GM10266 (cell line): ENCODE measurements around the gene GID8.

Experiments
- DNase-seq: peaks from one replicate; pipeline ENCODE4 v3.0.0; 2012; ENCODE audit errors: extremely low spot score
- TF ChIP-seq, protein P1 (sequence below): IDR thresholded peaks from 2 replicates; pipeline ENCODE4 v1.5.1; 2012; ENCODE audit warnings: mild to moderate bottlenecking, low read depth; ENCODE audit not compliant: control insufficient read depth, insufficient read depth; ENCODE audit errors: missing control alignments

Gene GID8

DNA sequence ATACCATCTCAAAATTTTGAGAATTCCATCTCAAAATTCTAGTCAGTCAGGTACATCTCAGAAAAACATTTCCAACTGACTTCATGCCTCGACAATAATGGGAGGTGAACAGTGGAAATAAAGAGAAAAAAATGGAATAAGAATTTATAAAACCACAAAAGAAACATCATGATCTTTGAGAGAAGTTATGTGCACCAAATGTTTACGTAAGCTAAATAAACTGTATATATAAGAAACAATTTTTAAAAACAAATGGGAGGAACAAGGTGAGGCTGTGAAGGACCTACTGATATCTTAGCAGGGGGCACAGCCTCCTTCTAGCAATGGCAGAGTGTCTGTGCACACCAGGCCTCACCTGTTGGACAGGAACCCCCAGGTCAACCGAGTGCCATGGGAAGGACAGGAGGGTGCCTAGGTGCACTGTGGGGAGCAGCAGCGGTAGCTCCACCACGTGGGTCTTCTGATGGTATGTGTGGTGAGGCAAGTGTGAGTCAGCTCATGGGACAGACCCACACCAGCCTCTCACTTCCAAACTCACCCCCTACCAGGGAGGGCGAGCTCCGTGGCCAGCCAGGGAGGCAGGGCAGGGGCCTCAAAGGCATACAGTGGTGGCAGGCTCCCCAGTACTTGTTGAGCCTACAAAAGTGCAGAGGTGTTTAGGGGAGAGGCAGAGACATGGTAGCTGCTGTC, 34.9 kb upstream of the GID8 start:
- no peak for DNase-seq
- TF ChIP-seq, protein P1, sequence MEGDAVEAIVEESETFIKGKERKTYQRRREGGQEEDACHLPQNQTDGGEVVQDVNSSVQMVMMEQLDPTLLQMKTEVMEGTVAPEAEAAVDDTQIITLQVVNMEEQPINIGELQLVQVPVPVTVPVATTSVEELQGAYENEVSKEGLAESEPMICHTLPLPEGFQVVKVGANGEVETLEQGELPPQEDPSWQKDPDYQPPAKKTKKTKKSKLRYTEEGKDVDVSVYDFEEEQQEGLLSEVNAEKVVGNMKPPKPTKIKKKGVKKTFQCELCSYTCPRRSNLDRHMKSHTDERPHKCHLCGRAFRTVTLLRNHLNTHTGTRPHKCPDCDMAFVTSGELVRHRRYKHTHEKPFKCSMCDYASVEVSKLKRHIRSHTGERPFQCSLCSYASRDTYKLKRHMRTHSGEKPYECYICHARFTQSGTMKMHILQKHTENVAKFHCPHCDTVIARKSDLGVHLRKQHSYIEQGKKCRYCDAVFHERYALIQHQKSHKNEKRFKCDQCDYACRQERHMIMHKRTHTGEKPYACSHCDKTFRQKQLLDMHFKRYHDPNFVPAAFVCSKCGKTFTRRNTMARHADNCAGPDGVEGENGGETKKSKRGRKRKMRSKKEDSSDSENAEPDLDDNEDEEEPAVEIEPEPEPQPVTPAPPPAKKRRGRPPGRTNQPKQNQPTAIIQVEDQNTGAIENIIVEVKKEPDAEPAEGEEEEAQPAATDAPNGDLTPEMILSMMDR: no peak

DNA sequence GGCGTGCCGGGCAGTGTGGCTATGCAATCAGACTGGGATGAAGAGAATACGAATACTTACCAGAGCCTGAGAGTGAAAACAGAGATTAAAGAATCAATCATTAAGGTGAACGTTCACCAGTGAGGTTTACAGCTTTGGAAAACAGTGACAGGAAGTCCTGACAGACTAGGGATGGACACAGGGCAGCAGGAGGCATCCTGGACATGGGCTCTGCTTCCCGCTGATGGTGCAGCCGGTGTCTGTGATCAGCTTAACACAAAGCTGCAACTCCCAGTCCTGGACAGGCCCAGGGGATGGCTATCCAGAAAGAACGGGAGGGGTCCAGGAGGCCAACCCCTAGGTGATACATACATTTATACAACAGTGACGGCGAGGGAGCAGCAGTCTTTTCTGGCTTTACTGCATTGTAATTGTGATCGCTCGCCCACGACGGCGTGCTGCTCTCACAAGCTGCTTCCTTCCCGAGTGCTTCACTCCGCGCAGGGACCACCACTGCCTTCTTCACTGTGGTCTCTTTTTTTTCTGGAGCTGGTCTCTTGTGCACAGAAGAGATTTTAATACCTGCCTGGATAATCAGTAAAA, 32.3 kb upstream of the GID8 start:
- no peak for DNase-seq
- TF ChIP-seq, protein P1: no peak

GRCh38 chr20:62906209-62906608, 31.7 kb upstream of the GID8 start:
- TF ChIP-seq, protein P1: no peak
- DNase-seq: no peak

GRCh38 chr20:62906647-62907375, 31.1 kb upstream of the GID8 start:
- TF ChIP-seq, protein P1: no peak

DNA sequence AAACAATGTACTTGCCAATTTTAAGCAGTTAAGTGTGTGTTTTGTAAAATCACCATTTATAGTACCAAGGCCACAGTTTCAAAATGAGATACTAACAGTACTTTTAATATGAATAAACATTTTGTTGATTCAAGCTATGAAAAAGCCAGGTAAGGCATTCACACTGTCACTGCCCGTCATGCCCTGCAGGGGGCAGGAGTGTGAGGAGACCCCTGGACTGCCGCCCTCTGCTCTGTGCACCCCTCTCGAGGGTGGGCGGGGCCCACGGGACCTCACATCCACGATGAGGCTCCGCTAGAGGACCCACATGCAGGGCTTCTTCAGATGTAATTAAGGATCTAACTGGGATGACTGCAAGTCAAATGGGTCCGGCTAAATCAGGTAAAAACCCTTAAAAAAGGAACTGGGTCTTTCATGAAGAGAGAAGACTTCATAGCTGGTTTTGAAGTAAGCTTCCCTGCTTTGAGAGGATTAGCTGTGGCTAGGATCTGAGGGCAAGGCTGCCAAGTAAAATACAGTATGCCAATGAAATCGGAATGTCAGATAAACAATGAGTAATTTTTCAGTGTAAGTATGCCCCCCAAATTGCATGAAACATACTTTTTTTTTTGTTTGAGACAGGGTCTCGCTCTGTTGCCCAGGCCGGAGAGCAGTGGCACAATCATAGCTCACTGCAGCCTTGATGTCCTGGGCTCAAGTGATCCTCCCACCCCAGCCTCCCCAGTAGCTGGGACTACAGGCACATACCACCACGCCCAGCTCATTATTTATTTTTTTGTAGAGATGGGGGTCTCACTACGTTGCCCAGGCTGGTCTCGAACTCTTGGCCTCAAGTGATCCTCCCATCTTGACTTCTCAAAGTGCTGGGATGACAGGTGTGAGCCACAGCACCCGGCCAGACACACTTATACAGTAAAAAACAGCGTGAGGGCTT, 30.3 kb upstream of the GID8 start:
- no peak for DNase-seq
- TF ChIP-seq, protein P1: peak; percentile 50

More at GRCh38 chr20:62906647-62907375, 31.1 kb upstream of the GID8 start:
- no peak for DNase-seq

DNA sequence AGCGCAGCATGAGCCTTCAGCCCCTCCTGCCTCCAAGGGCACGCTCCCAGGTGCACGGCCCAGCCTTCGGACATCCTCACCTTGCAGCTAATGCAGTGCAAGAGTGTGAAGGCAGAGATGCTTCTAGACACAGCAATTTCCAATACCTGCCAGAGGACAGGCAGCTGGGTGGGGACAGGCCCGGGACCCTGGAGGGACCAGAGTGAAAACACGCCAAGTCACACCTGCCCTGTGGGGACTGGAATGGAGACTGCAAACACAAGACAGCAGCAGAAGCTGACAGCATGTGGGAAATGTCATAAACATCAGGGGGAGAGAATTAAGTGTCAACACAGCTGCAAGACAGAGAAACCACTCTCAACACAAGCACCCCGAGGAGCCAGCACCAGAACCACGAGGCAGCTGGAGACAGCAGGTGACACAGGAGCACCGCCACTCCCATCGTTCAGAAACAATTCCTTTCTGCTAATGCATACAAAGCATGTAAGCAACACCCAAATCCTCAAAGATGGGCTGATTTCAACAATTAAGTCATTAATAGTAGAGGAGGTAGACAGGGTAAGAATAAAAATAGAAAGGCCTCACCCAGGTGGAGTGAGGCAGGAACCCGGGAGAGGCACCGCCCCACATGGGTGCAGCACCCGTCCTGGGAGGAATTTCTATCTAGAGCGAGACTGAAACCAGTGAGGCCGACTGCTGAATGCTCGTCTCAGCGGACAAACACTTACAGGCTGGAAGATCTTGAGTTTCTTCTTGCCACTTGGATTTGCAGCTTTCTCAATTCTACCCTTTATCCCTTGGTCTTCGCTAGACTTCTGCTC, 28.8 kb upstream of the GID8 start:
- no peak for DNase-seq
- TF ChIP-seq, protein P1: no peak
